Loucy (cell line): ENCODE results near the gene MMP11.

Experiments
- H2AFZ ChIP-seq: fragments of 200-600 bp; sonication (generic); 2 replicates; pipeline ENCODE4 v1.6.0; 2016; ENCODE audit warnings: antibody characterized with exemption, mild to moderate bottlenecking, low read length, moderate library complexity
- H3F3A ChIP-seq: fragments of 200-600 bp; 2 replicates; pipeline ENCODE4 v1.6.0; 2016; ENCODE audit warnings: antibody characterized with exemption, low read depth, mild to moderate bottlenecking
- H3K27me3 ChIP-seq: fragments of 200-600 bp; sonication (generic); 2 replicates; pipeline ENCODE4 v1.6.1; 2014; ENCODE audit warnings: low read length, mild to moderate bottlenecking; ENCODE audit not compliant: insufficient read depth, poor library complexity, severe bottlenecking
- H3K36me3 ChIP-seq: fragments of 200-600 bp; sonication (generic); 2 replicates; pipeline ENCODE4 v1.6.1; 2016; ENCODE audit warnings: low read length; ENCODE audit not compliant: insufficient read depth
- H3K4me1 ChIP-seq: fragments of 200-600 bp; sonication (generic); 2 replicates; pipeline ENCODE4 v1.5.1; 2014; ENCODE audit warnings: low read length, mild to moderate bottlenecking; ENCODE audit not compliant: insufficient read depth, poor library complexity, severe bottlenecking
- H3K4me2 ChIP-seq: fragments of 200-600 bp; sonication (generic); 2 replicates; pipeline ENCODE4 v1.6.0; 2014; ENCODE audit warnings: antibody characterized with exemption, low read length, low read depth, mild to moderate bottlenecking; ENCODE audit not compliant: poor library complexity, severe bottlenecking
- H3K4me3 ChIP-seq: fragments of 200-600 bp; sonication (generic); 2 replicates; pipeline ENCODE4 v1.5.1; 2014; ENCODE audit warnings: low read length, mild to moderate bottlenecking, mixed read lengths; ENCODE audit not compliant: poor library complexity, severe bottlenecking
- H3K79me2 ChIP-seq: fragments of 200-600 bp; sonication (generic); 2 replicates; pipeline ENCODE4 v1.6.1; 2014; ENCODE audit warnings: low read length; ENCODE audit not compliant: insufficient read depth
- H3K9ac ChIP-seq: fragments of 200-600 bp; sonication (generic); 2 replicates; pipeline ENCODE4 v1.6.0; 2014; ENCODE audit warnings: mild to moderate bottlenecking, low read depth, low read length, moderate library complexity; ENCODE audit not compliant: poor library complexity, severe bottlenecking
- H3K9me2 ChIP-seq: fragments of 200-600 bp; sonication (generic); replicated peaks from 2 replicates; pipeline ENCODE4 v1.6.1; 2016; ENCODE audit warnings: low read depth, low read length, mixed read lengths
- H3K9me3 ChIP-seq: fragments of 200-600 bp; sonication (generic); 2 replicates; pipeline ENCODE4 v1.6.1; 2014; ENCODE audit warnings: mild to moderate bottlenecking, antibody characterized with exemption, low read length, low read depth; ENCODE audit not compliant: insufficient read depth
- H4K20me1 ChIP-seq: fragments of 200-600 bp; sonication (generic); 2 replicates; pipeline ENCODE4 v1.6.0; 2014; ENCODE audit warnings: antibody characterized with exemption, low read length, mild to moderate bottlenecking; ENCODE audit not compliant: insufficient read depth, poor library complexity, severe bottlenecking
- CTCF ChIP-seq: fragments of 200-600 bp; sonication (generic); conservative IDR thresholded peaks from 2 replicates; pipeline ENCODE4 v1.5.1; 2014; ENCODE audit warnings: mild to moderate bottlenecking, antibody characterized with exemption, low read length
- EZH2phosphoT487 ChIP-seq: fragments of 200-600 bp; IDR thresholded peaks from 2 replicates; pipeline ENCODE4 v1.6.1; 2018; ENCODE audit warnings: antibody characterized with exemption, mild to moderate bottlenecking, moderate library complexity, borderline replicate concordance

Gene MMP11

GRCh38 chr22:23791738-23792645 lies 19.3 kb downstream of the MMP11 start:
- Histone ChIP-seq H3K79me2 (peaks cover 63% of the 10 kb centered on the region), H3K9me3 (no peaks in the 10 kb centered on the region), H3K9me2 (no peaks in the 10 kb centered on the region), H3F3A (no peaks in the 10 kb centered on the region), H4K20me1 (peaks cover 61% of the 10 kb centered on the region), H3K4me3 (no peak overlapping the region), H3K4me2 (peak overlapping the region; percentile 97), H3K9ac (no peak overlapping the region), H3K27me3 (no peaks in the 10 kb centered on the region), H3K4me1 (peaks cover 40% of the 10 kb centered on the region), H3K36me3 (peaks cover 56% of the 10 kb centered on the region), H2AFZ (no peak overlapping the region)
- no peak for TF ChIP-seq EZH2phosphoT487
- TF ChIP-seq CTCF, result no peak

- Histone ChIP-seq H3K4me3 (no peak overlapping the region), H3K4me1 (peaks cover 30% of the 10 kb centered on the region), H3K9ac (no peak overlapping the region), H3K4me2 (no peak overlapping the region), H3K79me2 (peaks cover 52% of the 10 kb centered on the region), H2AFZ (no peak overlapping the region), H3K27me3 (no peaks in the 10 kb centered on the region), H3K9me3 (no peaks in the 10 kb centered on the region), H3K9me2 (no peaks in the 10 kb centered on the region), H4K20me1 (peaks cover 51% of the 10 kb centered on the region), H3F3A (no peaks in the 10 kb centered on the region), H3K36me3 (peaks cover 64% of the 10 kb centered on the region)
- TF ChIP-seq CTCF (no peak), EZH2phosphoT487 (no peak)
Measured at GRCh38 chr22:23793326-23793725, 20.7 kb downstream of the MMP11 start.

GRCh38 chr22:23796461-23796860 lies 23.8 kb downstream of the MMP11 start:
- no peaks in the 10 kb centered on the region for H3K9me2 ChIP-seq
- H3K4me2 ChIP-seq, result no peak overlapping the region
- TF ChIP-seq CTCF, result no peak
- TF ChIP-seq EZH2phosphoT487, result no peak
- H3K36me3 ChIP-seq, result peaks cover 86% of the 10 kb centered on the region
- H3K4me3 ChIP-seq, result no peak overlapping the region
- no peaks in the 10 kb centered on the region for H3K27me3 ChIP-seq
- no peaks in the 10 kb centered on the region for H3F3A ChIP-seq
- H2AFZ ChIP-seq, result no peak overlapping the region
- no peak overlapping the region for H3K9ac ChIP-seq
- H3K79me2 ChIP-seq, result peaks cover 21% of the 10 kb centered on the region
- peaks cover 19% of the 10 kb centered on the region for H4K20me1 ChIP-seq
- no peaks in the 10 kb centered on the region for H3K9me3 ChIP-seq
- peaks cover 3% of the 10 kb centered on the region for H3K4me1 ChIP-seq
